ENCODE measurements around the gene C12orf56. TPM values are rescaled to one million over a fixed set of nuclear protein-coding genes. Genes with fewer than 3 reads are reported as not detected.

Gene C12orf56
- polyA plus RNA-seq, 2 of the 4 experiments (the other 2 are of a cell fraction): 0.05 to 0.22 TPM

DNA sequence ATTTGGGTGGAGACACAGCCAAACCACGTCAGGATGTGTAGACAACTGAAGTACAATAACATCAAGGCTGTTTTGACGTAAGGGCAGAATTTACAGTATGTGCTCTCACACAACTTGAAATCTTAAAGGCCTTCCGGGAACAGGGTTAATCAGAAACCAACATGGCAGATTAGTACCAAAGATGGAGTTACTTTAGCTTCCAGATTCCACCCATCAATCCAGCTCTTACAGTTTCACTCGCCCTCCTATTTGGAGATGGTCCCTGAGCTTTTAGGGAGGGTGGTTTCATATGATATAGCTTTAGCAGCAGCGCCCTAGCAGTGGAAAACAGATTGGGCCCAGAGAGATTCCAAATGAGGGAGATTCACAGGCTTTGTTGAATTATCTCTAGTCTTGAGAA lies 11.6 kb upstream of the C12orf56 start:
- ATAC-seq: no peak
- 89% methylated on average over 5 of the region's 5 CpGs for WGBS (ENCODE audit: missing lambda C conversion rate)
- TF ChIP-seq RNF2 (IDR thresholded peaks at IDR 0.05; ENCODE audit: borderline replicate concordance, low read depth) (no peak), NFE2L2 (conservative IDR thresholded peaks at IDR 0.05; ENCODE audit: low read length) (no peak), ZSCAN20 (CRISPR knock-in tag; IDR thresholded peaks at IDR 0.05) (no peak), NR3C1 (IDR thresholded peaks at IDR 0.05) (no peak), NPAS2 (CRISPR knock-in tag; IDR thresholded peaks at IDR 0.05; ENCODE audit: borderline replicate concordance) (no peak)
- TF ChIP-seq, protein P1, sequence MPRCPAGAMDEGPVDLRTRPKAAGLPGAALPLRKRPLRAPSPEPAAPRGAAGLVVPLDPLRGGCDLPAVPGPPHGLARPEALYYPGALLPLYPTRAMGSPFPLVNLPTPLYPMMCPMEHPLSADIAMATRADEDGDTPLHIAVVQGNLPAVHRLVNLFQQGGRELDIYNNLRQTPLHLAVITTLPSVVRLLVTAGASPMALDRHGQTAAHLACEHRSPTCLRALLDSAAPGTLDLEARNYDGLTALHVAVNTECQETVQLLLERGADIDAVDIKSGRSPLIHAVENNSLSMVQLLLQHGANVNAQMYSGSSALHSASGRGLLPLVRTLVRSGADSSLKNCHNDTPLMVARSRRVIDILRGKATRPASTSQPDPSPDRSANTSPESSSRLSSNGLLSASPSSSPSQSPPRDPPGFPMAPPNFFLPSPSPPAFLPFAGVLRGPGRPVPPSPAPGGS (IDR thresholded peaks at IDR 0.05): no peak
- TF ChIP-seq, protein P2, sequence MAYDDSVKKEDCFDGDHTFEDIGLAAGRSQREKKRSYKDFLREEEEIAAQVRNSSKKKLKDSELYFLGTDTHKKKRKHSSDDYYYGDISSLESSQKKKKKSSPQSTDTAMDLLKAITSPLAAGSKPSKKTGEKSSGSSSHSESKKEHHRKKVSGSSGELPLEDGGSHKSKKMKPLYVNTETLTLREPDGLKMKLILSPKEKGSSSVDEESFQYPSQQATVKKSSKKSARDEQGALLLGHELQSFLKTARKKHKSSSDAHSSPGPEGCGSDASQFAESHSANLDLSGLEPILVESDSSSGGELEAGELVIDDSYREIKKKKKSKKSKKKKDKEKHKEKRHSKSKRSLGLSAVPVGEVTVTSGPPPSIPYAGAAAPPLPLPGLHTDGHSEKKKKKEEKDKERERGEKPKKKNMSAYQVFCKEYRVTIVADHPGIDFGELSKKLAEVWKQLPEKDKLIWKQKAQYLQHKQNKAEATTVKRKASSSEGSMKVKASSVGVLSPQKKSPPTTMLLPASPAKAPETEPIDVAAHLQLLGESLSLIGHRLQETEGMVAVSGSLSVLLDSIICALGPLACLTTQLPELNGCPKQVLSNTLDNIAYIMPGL (CRISPR knock-in tag; IDR thresholded peaks at IDR 0.05; ENCODE audit: borderline replicate concordance): no peak
- no peak for DNase-seq (ENCODE audit: low read depth in 1 of 2, low spot score in 1 of 2)
- FAIRE-seq: no peak
- ChIA-PET CTCF (no interaction called here), POLR2A (no interaction called here)
- no peaks in the 10 kb centered on the region for H3K9me3 ChIP-seq
- H3K4me2 ChIP-seq: no peak overlapping the region
- no peak overlapping the region for H3K4me3 ChIP-seq
- H3K4me1 ChIP-seq: peaks cover 15% of the 10 kb centered on the region; the same call in 2 of the 3 replicates
- no peak overlapping the region for H3K27ac ChIP-seq

DNA sequence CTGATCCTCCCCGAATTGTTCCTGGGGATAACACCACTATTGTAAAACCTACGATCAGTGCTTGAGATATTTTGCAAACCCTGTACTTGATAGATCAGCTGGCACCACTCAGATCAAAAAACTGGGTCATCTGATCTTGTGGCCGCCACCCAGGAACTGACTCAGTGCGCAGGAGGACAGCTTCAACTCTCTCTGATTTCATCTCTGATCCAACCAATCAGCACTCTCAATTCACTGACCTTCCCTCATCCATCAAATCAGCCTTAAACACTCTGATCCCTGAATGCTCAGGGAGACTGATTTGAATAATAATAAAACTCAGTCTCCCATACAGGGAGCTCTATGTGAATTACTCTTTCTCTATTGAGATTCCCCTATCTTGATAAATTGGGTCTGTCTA lies 9.5 kb upstream of the C12orf56 start:
- ATAC-seq (no peak), FAIRE-seq (no peak)
- CTCF ChIA-PET: interaction anchor here (1.3 kb wide), 1 partner anchor 561 kb away, joined by 3 read pairs; no protein-coding TSS in a partner anchor

DNA sequence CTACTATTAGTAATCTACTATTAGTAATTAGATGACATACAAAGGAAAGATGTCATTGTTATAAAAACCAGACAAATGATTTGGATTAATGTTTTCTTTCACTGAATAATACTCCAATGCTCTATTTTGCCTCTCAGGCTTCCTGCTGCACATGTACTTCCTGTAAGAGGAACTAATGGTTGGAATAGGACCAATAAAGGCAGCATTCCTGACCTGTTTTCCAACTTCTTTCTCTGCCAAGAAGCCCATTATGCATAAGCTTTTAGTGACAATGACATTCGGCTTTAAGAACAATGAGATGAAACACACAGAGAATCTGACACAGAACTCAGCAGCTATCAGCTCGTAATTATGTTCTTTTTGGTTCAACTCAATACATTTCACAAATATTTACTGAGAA lies 5.2 kb upstream of the C12orf56 start:
- DNase-seq (ENCODE audit: low read depth in 1 of 2, low spot score in 1 of 2): no peak
- Histone ChIP-seq H3K4me2 (no peak overlapping the region), H3K9me3 (no peaks in the 10 kb centered on the region), H3K4me3 (no peak overlapping the region), H3K27ac (no peak overlapping the region), H3K4me1 (no peaks in the 10 kb centered on the region)
- POLR2A ChIA-PET: no interaction called here
- no peak for FAIRE-seq
- CTCF ChIA-PET: interaction anchor here (1.1 to 1.4 kb wide), 2 partner anchors 10 to 569 kb away, joined by 3 read pairs; no protein-coding TSS in a partner anchor
- TF ChIP-seq, protein P1 (IDR thresholded peaks at IDR 0.05): no peak
- TF ChIP-seq CBX2 (IDR thresholded peaks at IDR 0.05; ENCODE audit: borderline replicate concordance, low read depth): no peak
- TF ChIP-seq HOXA7 (CRISPR knock-in tag; IDR thresholded peaks at IDR 0.05): no peak
- TF ChIP-seq EHF (CRISPR knock-in tag; IDR thresholded peaks at IDR 0.05): no peak
- no peak for TF ChIP-seq FOSL2 (IDR thresholded peaks at IDR 0.05)
- TF ChIP-seq FOSL2 (CRISPR knock-in tag; IDR thresholded peaks at IDR 0.05): no peak
- no peak for TF ChIP-seq SREBF2 (IDR thresholded peaks at IDR 0.05)
- TF ChIP-seq ZC3H11A (IDR thresholded peaks at IDR 0.05): no peak
- no peak for TF ChIP-seq RCOR1 (IDR thresholded peaks at IDR 0.05; ENCODE audit: low read depth, low read length)
- no peak for TF ChIP-seq EHMT2 (IDR thresholded peaks at IDR 0.05; ENCODE audit: low read depth)
- no peak for TF ChIP-seq CEBPB (IDR thresholded peaks at IDR 0.05)
- TF ChIP-seq NFE2L2 (conservative IDR thresholded peaks at IDR 0.05; ENCODE audit: low read length): no peak
- TF ChIP-seq JUN (IDR thresholded peaks at IDR 0.05): no peak
- TF ChIP-seq BHLHE40 (IDR thresholded peaks at IDR 0.05; ENCODE audit: low read depth, low read length): no peak
- TF ChIP-seq CBX8 (IDR thresholded peaks at IDR 0.05): no peak
- no peak for TF ChIP-seq TFCP2L1 (CRISPR knock-in tag; IDR thresholded peaks at IDR 0.05)
- TF ChIP-seq ZFP36 (IDR thresholded peaks at IDR 0.05; ENCODE audit: borderline replicate concordance, partially characterized antibody): no peak
- 69% methylated on average over 2 of the region's 2 CpGs for WGBS (ENCODE audit: missing lambda C conversion rate)
- ATAC-seq: no peak

More for the DNA sequence above, 9.5 kb upstream of the C12orf56 start:
- no peaks in the 10 kb centered on the region for H3K9me3 ChIP-seq
- H3K4me2 ChIP-seq: no peak overlapping the region
- no peaks in the 10 kb centered on the region for H3K4me1 ChIP-seq
- POLR2A ChIA-PET: interaction anchor here (0.6 kb wide), 1 partner anchor 45 kb away, joined by 3 read pairs; no protein-coding TSS in a partner anchor
- DNase-seq (ENCODE audit: low read depth in 1 of 2, low spot score in 1 of 2): peak in 1 of 2 experiments; percentile 40
- WGBS (ENCODE audit: missing lambda C conversion rate): 70% methylated on average over 4 of the region's 4 CpGs
- H3K4me3 ChIP-seq: no peak overlapping the region
- no peak overlapping the region for H3K27ac ChIP-seq
- no peak for TF ChIP-seq HEYL (CRISPR knock-in tag; IDR thresholded peaks at IDR 0.05)
- no peak for TF ChIP-seq SMC3 (IDR thresholded peaks at IDR 0.05)
- TF ChIP-seq CEBPB (IDR thresholded peaks at IDR 0.05): no peak
- no peak for TF ChIP-seq GATA3 (IDR thresholded peaks at IDR 0.05; ENCODE audit: borderline replicate concordance)
- TF ChIP-seq CBX2 (IDR thresholded peaks at IDR 0.05; ENCODE audit: borderline replicate concordance, low read depth): no peak
- TF ChIP-seq, protein P3, sequence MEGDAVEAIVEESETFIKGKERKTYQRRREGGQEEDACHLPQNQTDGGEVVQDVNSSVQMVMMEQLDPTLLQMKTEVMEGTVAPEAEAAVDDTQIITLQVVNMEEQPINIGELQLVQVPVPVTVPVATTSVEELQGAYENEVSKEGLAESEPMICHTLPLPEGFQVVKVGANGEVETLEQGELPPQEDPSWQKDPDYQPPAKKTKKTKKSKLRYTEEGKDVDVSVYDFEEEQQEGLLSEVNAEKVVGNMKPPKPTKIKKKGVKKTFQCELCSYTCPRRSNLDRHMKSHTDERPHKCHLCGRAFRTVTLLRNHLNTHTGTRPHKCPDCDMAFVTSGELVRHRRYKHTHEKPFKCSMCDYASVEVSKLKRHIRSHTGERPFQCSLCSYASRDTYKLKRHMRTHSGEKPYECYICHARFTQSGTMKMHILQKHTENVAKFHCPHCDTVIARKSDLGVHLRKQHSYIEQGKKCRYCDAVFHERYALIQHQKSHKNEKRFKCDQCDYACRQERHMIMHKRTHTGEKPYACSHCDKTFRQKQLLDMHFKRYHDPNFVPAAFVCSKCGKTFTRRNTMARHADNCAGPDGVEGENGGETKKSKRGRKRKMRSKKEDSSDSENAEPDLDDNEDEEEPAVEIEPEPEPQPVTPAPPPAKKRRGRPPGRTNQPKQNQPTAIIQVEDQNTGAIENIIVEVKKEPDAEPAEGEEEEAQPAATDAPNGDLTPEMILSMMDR (IDR thresholded peaks at IDR 0.05): no peak
- no peak for TF ChIP-seq TFCP2L1 (CRISPR knock-in tag; IDR thresholded peaks at IDR 0.05)
- TF ChIP-seq PHF8 (IDR thresholded peaks at IDR 0.05; ENCODE audit: borderline replicate concordance, low read depth): no peak
- TF ChIP-seq EHF (CRISPR knock-in tag; IDR thresholded peaks at IDR 0.05): no peak
- no peak for TF ChIP-seq FOSL2 (IDR thresholded peaks at IDR 0.05)
- TF ChIP-seq FOSL2 (CRISPR knock-in tag; IDR thresholded peaks at IDR 0.05): no peak
- TF ChIP-seq POLR2A (IDR thresholded peaks at IDR 0.05; ENCODE audit: low read length): no peak

All from A549 (cell line).